Measurements from ENCODE around the gene TMEM185B. TPM values are rescaled to one million over a fixed set of nuclear protein-coding genes. Genes with fewer than 3 reads are reported as not detected.
"Not testable (repeated sequence)": the region's sequence is repeated elsewhere in the genome, so short reads cannot be mapped to it uniquely, and the experiment has no call there.

TMEM185B gene
- total and polyA plus RNA-seq, 7 experiments from 2014 or later: 14.9 to 36.8 (median 19.5) TPM

GRCh38 chr2:120265006-120265405 lies 41.8 kb upstream of the TMEM185B start:
- ChIA-PET POLR2A (no interaction called here), CTCF (no interaction called here)
- H3K9me3 ChIP-seq (ENCODE audit: control insufficient read depth in 2 of 3, low read length in 3 of 3): no peaks in the 10 kb centered on the region
- H3K4me1 ChIP-seq (ENCODE audit: control insufficient read depth in 2 of 2, insufficient read depth in 2 of 2, low read length in 2 of 2): no peaks in the 10 kb centered on the region
- Mint-ChIP-seq H3K27me3 (no peaks in the 10 kb centered on the region), H3K27ac (peak overlapping the region in 1 of 9 donors; percentile 76), H3K4me3 (peak overlapping the region in 1 of 10 donors; percentile 32), H3K36me3 (peaks cover 0 to 33% (median 15%) of the 10 kb centered on the region in 5 donors), H3K9me3 (peaks cover 0 to 13% (median 7%) of the 10 kb centered on the region in 11 donors), H3K4me1 (peaks cover 7 to 36% (median 19%) of the 10 kb centered on the region in 7 donors)
- no peak for DNase-seq
- H3K27ac ChIP-seq (ENCODE audit: low read depth, low read length): no peak overlapping the region
- H3K36me3 ChIP-seq (ENCODE audit: control insufficient read depth in 2 of 3, insufficient read depth in 3 of 3, low read length in 3 of 3): no peaks in the 10 kb centered on the region
- H3K27me3 ChIP-seq (ENCODE audit: control insufficient read depth in 2 of 2, insufficient read depth in 2 of 2, low read length in 2 of 2): no peaks in the 10 kb centered on the region
- peak; percentile 85 for ATAC-seq
- no peak overlapping the region for H3K4me3 ChIP-seq (ENCODE audit: low read length)
- intact Hi-C loops (cut with micrococcal nuclease): loop anchor here in 1 of 2 donors (5.0 kb wide), 1 partner anchor 33 kb away; no protein-coding TSS in a partner anchor

DNA sequence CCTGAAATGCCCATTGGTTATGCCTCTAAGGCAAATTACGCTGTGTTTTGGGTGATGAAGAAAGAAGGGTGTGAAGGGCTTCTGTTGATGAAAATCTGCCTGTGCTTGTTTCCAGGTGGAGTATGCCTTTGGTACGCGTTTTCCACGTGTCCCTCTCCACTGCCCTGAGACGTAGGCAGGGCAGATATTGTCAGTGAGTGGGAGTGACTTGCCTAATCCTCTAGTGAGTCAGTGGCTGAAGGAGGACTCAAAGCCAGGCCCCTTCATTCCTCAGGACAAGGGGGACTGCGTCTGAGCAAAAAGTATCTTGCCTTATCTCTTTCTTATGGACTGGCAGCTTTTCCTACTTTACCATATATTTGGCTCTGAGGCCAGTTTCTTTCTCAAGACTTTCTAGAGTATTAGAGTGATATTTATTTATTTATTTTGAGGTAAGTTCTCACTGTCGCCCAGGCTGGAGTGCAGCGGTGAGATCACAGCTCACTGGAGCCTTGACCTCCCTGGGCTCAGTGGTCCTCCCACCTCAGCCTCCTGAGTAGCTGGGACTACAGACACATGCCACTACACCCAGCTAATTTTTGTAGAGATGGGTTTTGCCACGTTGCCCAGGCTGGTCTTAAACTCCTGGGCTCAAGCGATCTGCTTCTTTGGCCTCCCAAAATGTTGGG lies 39.7 kb upstream of the TMEM185B start:
- POLR2A ChIA-PET: interaction anchor here (0.7 kb wide), 1 partner anchor 19 kb away, joined by 3 read pairs; no protein-coding TSS in a partner anchor
- Histone ChIP-seq H3K27me3 (ENCODE audit: control insufficient read depth in 2 of 2, insufficient read depth in 2 of 2, low read length in 2 of 2) (no peaks in the 10 kb centered on the region), H3K27ac (ENCODE audit: low read depth, low read length) (no peak overlapping the region), H3K4me1 (ENCODE audit: control insufficient read depth in 2 of 2, insufficient read depth in 2 of 2, low read length in 2 of 2) (no peaks in the 10 kb centered on the region), H3K4me3 (ENCODE audit: low read length) (no peak overlapping the region), H3K9me3 (ENCODE audit: control insufficient read depth in 2 of 3, low read length in 3 of 3) (no peaks in the 10 kb centered on the region), H3K36me3 (ENCODE audit: control insufficient read depth in 2 of 3, insufficient read depth in 3 of 3, low read length in 3 of 3) (no peaks in the 10 kb centered on the region)
- Mint-ChIP-seq H3K9me3 (peaks cover 0 to 14% (median 7%) of the 10 kb centered on the region in 11 donors), H3K27me3 (no peaks in the 10 kb centered on the region), H3K27ac (peak overlapping the region in 1 of 9 donors; percentile 51), H3K4me1 (peaks cover 14 to 29% (median 18%) of the 10 kb centered on the region in 7 donors), H3K36me3 (peaks cover 6 to 32% (median 17%) of the 10 kb centered on the region in 5 donors), H3K4me3 (no peak overlapping the region)
- intact Hi-C loops (cut with micrococcal nuclease): no loop called here
- DNase-seq (no peak), ATAC-seq (no peak)
- CTCF ChIA-PET: no interaction called here

DNA sequence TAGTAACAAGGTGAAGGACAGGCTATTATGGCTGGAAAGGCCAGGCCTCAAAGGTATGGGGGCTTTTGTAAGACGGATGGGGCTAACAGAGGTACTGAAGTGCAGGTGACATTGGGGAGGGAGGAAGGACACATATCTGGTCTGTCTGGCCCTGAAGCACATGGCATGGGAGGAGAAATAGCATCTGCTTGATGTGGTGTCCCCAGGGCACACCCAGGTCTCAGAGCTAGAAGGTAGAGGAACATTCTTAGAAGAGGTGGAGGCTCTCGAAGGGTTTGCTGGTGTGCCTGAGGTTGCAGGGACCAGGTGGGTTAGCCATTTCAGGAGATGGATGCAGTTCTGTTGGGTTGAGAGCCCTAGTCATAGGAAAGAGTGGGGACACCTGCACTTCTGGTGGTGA lies 39.0 kb upstream of the TMEM185B start:
- Mint-ChIP-seq H3K4me1 (peaks cover 17 to 34% (median 25%) of the 10 kb centered on the region in 7 donors), H3K4me3 (no peak overlapping the region), H3K27ac (no peak overlapping the region), H3K27me3 (no peaks in the 10 kb centered on the region), H3K36me3 (peaks cover 6 to 35% (median 19%) of the 10 kb centered on the region in 5 donors), H3K9me3 (peaks cover 0 to 14% (median 7%) of the 10 kb centered on the region in 11 donors)
- no peaks in the 10 kb centered on the region for H3K9me3 ChIP-seq (ENCODE audit: control insufficient read depth in 2 of 3, low read length in 3 of 3)
- DNase-seq (no peak), ATAC-seq (no peak)
- H3K4me1 ChIP-seq (ENCODE audit: control insufficient read depth in 2 of 2, insufficient read depth in 2 of 2, low read length in 2 of 2): no peaks in the 10 kb centered on the region
- no peaks in the 10 kb centered on the region for H3K36me3 ChIP-seq (ENCODE audit: control insufficient read depth in 2 of 3, insufficient read depth in 3 of 3, low read length in 3 of 3)
- POLR2A ChIA-PET: no interaction called here
- intact Hi-C loops (cut with micrococcal nuclease): no loop called here
- H3K27me3 ChIP-seq (ENCODE audit: control insufficient read depth in 2 of 2, insufficient read depth in 2 of 2, low read length in 2 of 2): no peaks in the 10 kb centered on the region
- CTCF ChIA-PET: no interaction called here
- no peak overlapping the region for H3K4me3 ChIP-seq (ENCODE audit: low read length)
- no peak overlapping the region for H3K27ac ChIP-seq (ENCODE audit: low read depth, low read length)

DNA sequence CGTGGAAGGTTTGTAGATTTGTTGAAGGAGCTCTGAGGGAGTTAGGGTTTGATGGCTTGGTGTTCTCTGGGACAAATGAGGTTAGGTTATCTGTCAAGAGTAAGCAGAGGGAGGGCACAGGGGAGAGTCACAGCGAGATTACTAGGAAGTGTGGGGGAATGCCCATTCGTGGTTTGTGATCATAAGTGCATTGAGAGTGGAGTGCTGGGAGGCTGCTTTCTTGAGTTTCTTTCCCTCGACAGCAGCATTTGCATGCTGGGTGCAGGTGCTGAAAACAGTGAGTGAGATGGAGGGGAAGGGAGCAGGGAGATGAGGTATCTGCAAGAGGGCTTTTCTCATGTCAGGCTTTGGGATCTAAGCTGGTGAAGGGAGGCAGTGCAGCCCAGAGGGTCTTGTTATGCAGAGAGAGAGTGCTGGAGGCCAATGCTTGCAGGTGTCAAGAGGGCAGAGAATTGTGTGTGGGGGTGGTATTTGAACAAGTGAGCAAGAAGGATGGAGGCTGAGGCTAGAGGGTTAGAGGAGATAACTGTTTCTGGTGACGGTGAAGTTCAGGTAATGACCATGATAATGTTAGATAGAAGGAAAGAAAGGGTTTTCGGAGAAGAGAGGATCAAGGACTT lies 38.3 kb upstream of the TMEM185B start:
- POLR2A ChIA-PET: no interaction called here
- Mint-ChIP-seq H3K27ac (no peak overlapping the region), H3K4me3 (no peak overlapping the region), H3K9me3 (peaks cover 0 to 14% (median 7%) of the 10 kb centered on the region in 11 donors), H3K4me1 (peaks cover 20 to 35% (median 32%) of the 10 kb centered on the region in 7 donors), H3K27me3 (no peaks in the 10 kb centered on the region), H3K36me3 (peaks cover 6 to 34% (median 18%) of the 10 kb centered on the region in 5 donors)
- H3K27me3 ChIP-seq (ENCODE audit: control insufficient read depth in 2 of 2, insufficient read depth in 2 of 2, low read length in 2 of 2): no peaks in the 10 kb centered on the region
- DNase-seq (peak in 1 of 9 donors; percentile 66), ATAC-seq (peak; percentile 40)
- no peaks in the 10 kb centered on the region for H3K4me1 ChIP-seq (ENCODE audit: control insufficient read depth in 2 of 2, insufficient read depth in 2 of 2, low read length in 2 of 2)
- CTCF ChIA-PET: no interaction called here
- intact Hi-C loops (cut with micrococcal nuclease): loop anchor here in 1 of 2 donors (1.0 kb wide), 2 partner anchors 8 to 9 kb away; partner anchors contain the start of gene RALB
- H3K9me3 ChIP-seq (ENCODE audit: control insufficient read depth in 2 of 3, low read length in 3 of 3): no peaks in the 10 kb centered on the region
- no peak overlapping the region for H3K27ac ChIP-seq (ENCODE audit: low read depth, low read length)
- H3K36me3 ChIP-seq (ENCODE audit: control insufficient read depth in 2 of 3, insufficient read depth in 3 of 3, low read length in 3 of 3): no peaks in the 10 kb centered on the region
- H3K4me3 ChIP-seq (ENCODE audit: low read length): no peak overlapping the region

GRCh38 chr2:120260736-120261135 lies 37.5 kb upstream of the TMEM185B start:
- DNase-seq (no peak), ATAC-seq (no peak)
- no peaks in the 10 kb centered on the region for H3K36me3 ChIP-seq (ENCODE audit: control insufficient read depth in 2 of 3, insufficient read depth in 3 of 3, low read length in 3 of 3)
- ChIA-PET CTCF (no interaction called here), POLR2A (interaction anchor here (1.5 kb wide), 1 partner anchor 29 kb away, joined by 3 read pairs; no protein-coding TSS in a partner anchor)
- no peaks in the 10 kb centered on the region for H3K9me3 ChIP-seq (ENCODE audit: control insufficient read depth in 2 of 3, low read length in 3 of 3)
- Mint-ChIP-seq H3K9me3 (peaks cover 0 to 19% (median 7%) of the 10 kb centered on the region in 11 donors), H3K27me3 (no peaks in the 10 kb centered on the region), H3K36me3 (peaks cover 6 to 42% (median 18%) of the 10 kb centered on the region in 5 donors), H3K4me1 (peaks cover 25 to 42% (median 39%) of the 10 kb centered on the region in 7 donors), H3K4me3 (peak overlapping the region in 1 of 10 donors; percentile 27), H3K27ac (peak overlapping the region in 1 of 9 donors; percentile 28)
- H3K27ac ChIP-seq (ENCODE audit: low read depth, low read length): no peak overlapping the region
- H3K4me1 ChIP-seq (ENCODE audit: control insufficient read depth in 2 of 2, insufficient read depth in 2 of 2, low read length in 2 of 2): no peaks in the 10 kb centered on the region
- intact Hi-C loops (cut with micrococcal nuclease): loop anchor here in 1 of 2 donors (1.0 kb wide), 2 partner anchors 8 to 9 kb away; partner anchors contain the start of gene RALB
- H3K27me3 ChIP-seq (ENCODE audit: control insufficient read depth in 2 of 2, insufficient read depth in 2 of 2, low read length in 2 of 2): no peaks in the 10 kb centered on the region
- H3K4me3 ChIP-seq (ENCODE audit: low read length): no peak overlapping the region

GRCh38 chr2:120259939-120260338 lies 36.7 kb upstream of the TMEM185B start:
- H3K4me3 Mint-ChIP-seq; DNase-seq; H3K27ac Mint-ChIP-seq; H3K36me3 ChIP-seq (ENCODE audit: control insufficient read depth in 2 of 3, insufficient read depth in 3 of 3, low read length in 3 of 3); H3K4me1 ChIP-seq (ENCODE audit: control insufficient read depth in 2 of 2, insufficient read depth in 2 of 2, low read length in 2 of 2); H3K27me3 Mint-ChIP-seq; H3K4me3 ChIP-seq (ENCODE audit: low read length); CTCF ChIA-PET; intact Hi-C loops (cut with micrococcal nuclease); ATAC-seq; H3K27me3 ChIP-seq (ENCODE audit: control insufficient read depth in 2 of 2, insufficient read depth in 2 of 2, low read length in 2 of 2); H3K9me3 ChIP-seq (ENCODE audit: control insufficient read depth in 2 of 3, low read length in 3 of 3); H3K27ac ChIP-seq (ENCODE audit: low read depth, low read length): not testable (repeated sequence)
- Mint-ChIP-seq H3K4me1 (peaks cover 29 to 44% (median 41%) of the 10 kb centered on the region in 7 donors), H3K36me3 (peaks cover 6 to 45% (median 18%) of the 10 kb centered on the region in 5 donors), H3K9me3 (peaks cover 0 to 20% (median 7%) of the 10 kb centered on the region in 11 donors)
- POLR2A ChIA-PET: interaction anchor here (1.5 kb wide), 1 partner anchor 28 kb away, joined by 3 read pairs; no protein-coding TSS in a partner anchor
